Epithelial cell of prostate (primary cell): ENCODE results near the gene SEMA4C.
"Not testable (repeated sequence)": the region's sequence is repeated elsewhere in the genome, so short reads cannot be mapped to it uniquely, and the experiment has no call there.

Experiments
- DNase-seq: peaks from one replicate; pipeline ENCODE4 v3.0.0-alpha.2; 2011; ENCODE audit warnings: low read depth, low spot score
- H3K27ac ChIP-seq: fragments of 450-650 bp; 2 replicates; pipeline ENCODE4 v1.5.1; 2017; ENCODE audit warnings: mild to moderate bottlenecking

SEMA4C gene

DNA sequence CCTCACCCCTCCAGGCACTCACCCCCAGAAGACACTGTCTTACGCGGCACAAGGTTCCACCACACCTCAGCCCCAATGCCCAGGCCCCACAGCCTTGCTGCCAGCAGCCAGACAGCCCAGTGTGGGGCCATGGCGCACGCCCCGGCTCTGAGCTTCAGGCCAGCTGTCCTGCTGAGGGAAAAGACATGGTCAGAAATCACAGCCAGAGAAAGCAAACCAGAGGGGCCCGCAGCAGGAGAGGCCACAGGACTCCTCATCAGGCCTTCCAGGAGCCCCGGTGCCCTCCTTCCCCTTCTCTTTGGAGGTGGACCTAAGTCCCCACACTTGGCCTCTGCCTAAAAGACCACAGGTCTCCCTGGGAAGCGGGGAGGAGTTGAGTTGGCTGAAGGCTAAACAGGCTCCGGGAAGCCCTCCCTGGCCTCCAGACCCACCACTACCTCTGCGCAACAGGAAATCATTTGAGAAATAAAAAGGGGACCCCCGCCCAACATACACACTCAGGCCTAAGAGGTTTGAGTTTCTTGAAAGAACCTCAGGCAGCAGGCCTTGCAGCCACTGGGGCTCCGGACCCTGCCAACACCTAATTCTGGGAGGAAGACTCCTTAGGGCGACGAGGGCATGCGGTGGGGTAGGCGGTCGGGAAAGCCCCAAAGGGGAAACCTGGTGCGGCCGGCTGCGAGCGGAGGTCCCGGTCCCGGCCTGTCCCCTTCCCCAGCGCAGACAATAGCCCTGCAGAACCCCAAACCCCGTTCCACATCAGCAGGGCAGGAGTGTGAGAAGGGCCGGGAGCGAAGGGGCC, 1.9 kb downstream of the SEMA4C start:
- no peak for DNase-seq
- H3K27ac ChIP-seq: peak overlapping the region; percentile 75

DNA sequence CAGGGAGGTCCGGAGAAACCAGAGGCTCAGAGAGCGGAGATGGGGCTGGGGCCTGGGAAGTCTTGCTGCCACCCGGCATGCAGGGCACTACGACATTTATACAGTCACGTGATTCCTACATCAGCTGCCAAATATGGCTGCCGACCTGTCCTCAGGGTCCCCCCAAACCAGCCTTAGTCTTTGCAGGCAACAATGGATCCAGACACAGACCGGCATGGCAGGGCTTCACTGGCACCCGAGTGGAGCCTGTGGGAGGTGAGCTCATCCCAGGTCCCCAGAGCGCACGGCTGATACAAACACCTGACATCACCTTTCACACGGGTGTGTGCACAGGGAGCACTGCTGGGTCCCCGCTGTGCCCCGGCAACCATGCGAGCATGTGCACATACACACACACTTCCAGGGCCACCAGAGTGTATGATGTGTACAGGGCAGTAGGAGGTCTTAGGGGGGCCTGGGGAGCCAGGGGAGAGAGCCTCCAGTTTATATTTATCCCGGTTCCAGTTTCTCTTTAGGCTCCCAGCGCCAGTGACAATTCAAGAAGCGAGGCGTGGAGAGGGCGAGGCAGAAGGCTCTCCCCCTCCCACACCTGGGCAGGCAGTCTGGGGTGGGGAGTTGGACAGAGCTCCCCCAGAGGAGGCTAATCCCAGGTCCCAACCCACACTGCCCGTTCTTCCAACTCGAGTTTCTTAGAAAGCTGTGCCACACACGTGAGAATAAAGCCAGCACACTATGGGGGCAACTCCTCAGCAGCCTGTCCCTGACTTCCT, 2.7 kb downstream of the SEMA4C start:
- H3K27ac ChIP-seq: peak overlapping the region; percentile 75
- DNase-seq: no peak

DNA sequence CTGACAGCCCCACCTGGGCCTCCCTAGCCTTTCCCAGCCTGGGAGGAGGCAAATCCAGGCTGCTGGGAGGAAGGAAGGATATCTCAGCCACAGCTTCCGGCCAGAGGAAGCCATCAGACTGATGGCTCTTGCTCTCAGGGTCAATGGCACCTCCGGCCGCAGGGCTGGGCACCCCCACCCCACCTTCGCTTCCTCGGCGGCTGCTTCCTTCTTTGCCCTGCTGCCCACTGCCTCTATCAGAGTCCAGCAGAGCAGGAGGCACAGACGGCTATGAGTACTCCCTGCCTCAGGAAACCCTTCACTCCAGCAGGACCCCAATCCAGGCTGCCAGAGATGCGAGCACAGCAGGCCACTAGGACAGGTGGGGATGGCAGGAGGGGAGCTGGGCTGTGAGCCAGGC, 3.3 kb downstream of the SEMA4C start:
- H3K27ac ChIP-seq: no peak overlapping the region
- DNase-seq: no peak

DNA sequence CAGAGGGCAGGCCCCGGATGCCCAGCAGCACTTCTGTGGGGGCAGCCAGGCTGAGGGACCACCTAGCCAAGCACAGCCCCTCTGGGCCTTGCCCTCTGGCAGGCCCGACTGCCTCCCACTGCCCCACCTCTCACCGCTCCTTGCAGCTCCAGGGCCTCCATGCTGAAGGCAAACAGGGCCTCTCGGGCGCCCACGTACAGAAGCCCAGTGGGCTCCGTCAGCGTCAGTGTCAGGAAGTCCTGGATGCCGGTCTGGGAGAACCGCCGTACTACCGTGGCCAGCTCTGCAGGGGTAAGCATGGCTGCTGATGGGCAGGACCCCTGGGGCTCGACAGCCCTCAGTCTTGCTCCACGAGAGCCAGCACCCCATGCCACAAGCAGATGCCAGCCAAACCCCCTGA, 3.7 kb downstream of the SEMA4C start:
- H3K27ac ChIP-seq: no peak overlapping the region
- no peak for DNase-seq

DNA sequence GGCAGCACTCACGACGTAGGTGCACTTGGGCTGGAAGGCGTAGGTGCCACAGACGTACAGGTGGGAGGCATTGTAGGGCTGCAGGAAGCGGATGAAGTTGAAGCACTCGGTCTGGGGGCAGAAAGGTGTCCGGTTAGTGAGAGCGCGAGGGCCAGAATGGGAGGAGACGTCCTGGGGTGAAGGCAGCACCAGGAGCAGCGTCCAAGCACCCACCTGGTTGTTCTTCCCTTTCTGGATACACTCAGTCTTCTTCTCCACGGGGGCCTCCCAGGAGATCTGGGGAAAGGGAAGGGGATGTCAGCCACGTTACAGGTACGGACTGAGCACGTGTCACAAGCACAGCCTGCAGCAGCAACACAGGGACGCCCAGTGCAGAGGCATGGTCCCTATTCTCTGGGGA, 4.2 kb downstream of the SEMA4C start:
- H3K27ac ChIP-seq: no peak overlapping the region

DNA sequence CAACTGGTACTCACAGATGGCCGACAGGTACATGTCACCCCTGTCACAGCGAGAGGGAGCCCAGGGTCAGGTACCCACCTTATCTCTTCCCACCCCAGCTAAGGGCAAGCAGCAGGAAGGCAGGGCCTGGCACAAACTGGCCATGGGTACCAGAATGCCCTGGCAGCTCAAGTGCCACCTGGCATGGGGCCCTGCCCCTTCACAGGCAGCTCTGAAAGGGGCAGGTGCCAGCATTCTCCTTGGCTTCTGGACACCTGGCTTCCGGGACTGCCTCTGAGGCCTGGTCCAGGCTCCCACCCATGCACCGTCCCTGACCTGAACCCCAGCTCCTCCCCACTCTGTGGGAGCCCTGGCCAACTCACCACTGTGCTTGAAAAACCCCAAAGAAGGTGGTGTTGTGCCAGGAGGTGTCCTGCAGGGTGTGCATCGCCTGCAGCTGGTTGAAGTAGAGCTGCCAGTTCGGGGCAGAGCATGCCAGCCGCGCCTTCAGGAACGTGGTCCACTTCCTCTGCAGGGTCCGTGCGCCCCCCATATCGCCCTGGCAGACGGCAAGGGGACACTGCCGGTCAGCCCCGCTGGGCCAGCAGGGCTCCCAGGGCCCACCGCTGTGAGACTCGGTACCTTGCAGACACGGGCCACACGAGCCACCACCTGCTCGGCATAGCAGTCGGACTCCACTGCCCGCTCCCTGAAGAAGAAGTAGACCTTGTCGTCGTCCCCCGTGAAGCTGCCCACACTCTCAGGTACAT, 5.4 kb downstream of the SEMA4C start:
- no peak overlapping the region for H3K27ac ChIP-seq
- no peak for DNase-seq

More for the DNA sequence above, 4.2 kb downstream of the SEMA4C start:
- DNase-seq: no peak

DNA sequence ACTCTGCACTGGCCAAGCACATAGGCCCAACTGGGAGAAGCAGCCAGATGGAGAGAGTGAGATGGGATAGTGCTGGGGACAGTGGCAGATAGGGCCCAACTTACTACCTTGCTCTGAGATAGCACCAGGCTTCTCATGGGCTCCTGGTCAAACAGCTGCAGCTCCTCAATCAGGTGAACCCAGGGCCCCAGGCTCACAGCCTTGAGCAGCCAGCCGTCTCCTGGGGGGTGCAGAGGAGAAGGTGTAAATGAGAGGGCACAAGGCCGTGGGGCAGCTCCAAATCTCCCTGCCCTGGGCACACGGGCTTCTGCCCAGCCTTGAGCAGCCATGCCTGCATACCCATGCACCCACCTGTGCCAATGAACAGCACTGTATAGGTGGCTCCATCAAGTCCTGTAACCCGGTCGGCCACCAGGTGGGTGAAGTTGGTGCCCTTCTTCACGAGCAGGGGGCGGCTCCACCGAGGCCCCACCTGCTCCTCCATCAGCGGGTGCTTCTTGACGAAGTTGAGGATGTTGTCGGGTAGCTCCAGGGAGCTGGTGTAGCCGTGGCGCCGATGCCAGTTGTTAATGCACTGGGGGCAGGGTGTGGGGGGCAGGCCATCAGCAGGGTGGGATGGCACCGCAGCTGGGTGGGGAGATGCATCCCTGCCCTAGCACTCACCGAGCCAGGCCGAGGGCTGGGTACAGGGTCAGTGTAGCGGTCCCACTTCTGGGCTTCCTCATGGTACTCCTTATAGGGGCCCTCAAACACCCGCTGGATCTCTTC, 6.1 kb downstream of the SEMA4C start:
- no peak overlapping the region for H3K27ac ChIP-seq
- DNase-seq: no peak

DNA sequence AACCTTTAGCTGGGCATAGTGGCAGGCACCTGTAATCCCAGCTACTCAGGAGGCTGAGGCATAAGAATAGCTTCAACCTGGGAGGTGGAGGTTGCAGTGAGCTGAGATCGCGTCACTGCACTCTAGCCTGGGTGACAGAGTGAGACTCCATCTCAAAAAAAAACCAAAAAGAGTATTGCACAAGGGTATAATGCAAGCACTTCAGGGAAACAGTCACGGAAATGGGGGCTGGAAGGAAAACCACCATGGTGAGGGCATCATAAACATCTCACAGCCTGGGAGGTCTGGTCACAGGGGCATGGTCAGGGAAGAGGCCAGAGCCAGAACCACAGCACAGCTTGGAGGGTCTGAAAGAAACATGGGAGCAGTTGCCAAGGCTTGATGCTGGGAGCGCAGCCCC, 6.8 kb downstream of the SEMA4C start:
- H3K27ac ChIP-seq, DNase-seq: not testable (repeated sequence)

DNA sequence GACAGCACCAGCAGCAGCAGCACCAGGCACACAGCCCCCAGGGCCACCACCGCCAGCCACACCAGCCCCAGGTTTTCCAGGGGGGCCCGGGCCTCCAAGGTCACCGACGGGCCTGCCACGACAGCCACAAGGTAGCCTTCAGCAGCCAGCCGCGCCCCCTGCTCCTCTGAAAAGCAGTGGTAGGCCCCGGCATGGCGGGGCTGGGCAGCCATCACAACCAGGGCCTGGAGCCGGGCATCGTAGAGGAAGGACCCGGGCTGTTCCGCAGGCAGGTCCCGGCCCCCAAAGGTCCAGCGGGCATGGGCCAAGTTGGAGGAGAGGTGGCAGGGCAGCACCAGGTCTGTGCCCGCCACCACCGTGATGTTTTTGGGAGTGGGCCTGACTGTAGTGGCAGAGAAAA, 8.8 kb downstream of the SEMA4C start:
- no peak overlapping the region for H3K27ac ChIP-seq
- DNase-seq: no peak

DNA sequence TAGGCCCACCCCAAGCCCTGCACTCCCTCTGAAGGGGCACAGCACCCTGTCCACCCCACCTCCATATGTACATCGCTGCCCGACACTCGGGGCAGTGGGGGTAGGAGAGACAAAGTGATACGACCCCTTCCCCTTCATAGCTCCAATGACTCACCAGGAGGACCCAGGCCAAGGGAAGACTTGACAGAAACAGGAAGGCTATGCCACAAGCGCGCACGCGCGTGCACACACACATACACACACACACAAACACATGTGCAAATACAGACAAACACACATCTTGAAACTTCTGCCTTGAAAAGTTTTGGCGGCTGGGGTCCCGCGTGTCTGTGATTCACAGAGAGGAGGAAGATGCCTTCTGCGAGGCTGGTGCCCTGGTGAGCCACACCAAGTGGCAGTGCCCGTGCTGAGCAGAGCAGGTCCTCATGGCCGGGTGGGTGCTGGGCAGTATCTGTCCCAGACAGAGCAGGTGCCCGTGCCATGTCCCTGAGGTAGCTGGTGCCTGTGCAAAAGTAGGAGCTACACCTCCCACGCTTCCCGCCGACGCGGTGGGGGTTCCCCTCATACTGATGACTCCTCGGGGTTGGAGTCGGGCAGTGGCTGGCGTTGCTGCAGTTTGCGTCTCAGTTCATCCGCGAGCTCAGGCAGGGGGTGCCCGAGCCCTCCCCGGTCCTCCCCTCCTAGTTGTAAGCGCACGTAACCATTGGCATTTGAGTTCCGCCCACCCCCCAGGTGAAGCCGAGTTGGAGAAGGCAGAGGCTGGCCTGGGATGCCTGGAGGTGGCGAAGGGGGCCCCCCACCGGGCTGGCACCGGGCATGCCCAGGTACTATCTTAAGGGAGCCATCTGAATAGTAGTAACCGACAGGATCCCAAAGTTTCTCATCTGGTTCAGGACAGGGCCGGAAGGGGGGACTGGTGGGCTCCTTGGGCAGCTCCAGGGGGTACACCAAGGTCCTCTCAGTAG, 9.5 kb downstream of the SEMA4C start:
- no peak for DNase-seq
- no peak overlapping the region for H3K27ac ChIP-seq

DNA sequence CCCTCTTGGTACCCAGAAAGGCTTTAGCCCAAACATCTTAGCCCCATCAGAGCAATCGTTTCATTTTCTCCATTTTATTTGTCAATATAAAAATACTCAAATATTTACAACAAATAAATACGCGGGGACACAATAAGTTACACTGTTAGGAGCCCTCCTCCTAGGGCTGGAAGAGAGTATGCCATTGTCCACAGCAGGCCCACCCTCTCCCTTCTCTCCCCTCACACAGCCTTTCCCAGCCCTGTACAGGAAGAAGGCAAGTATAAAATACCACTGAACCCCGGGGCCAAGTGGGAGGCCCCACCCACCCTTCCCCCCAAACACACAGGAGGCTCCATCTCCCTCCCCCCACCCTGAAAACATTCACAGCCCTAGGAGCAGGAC, 10.2 kb downstream of the SEMA4C start:
- H3K27ac ChIP-seq: no peak overlapping the region
- DNase-seq: no peak

DNA sequence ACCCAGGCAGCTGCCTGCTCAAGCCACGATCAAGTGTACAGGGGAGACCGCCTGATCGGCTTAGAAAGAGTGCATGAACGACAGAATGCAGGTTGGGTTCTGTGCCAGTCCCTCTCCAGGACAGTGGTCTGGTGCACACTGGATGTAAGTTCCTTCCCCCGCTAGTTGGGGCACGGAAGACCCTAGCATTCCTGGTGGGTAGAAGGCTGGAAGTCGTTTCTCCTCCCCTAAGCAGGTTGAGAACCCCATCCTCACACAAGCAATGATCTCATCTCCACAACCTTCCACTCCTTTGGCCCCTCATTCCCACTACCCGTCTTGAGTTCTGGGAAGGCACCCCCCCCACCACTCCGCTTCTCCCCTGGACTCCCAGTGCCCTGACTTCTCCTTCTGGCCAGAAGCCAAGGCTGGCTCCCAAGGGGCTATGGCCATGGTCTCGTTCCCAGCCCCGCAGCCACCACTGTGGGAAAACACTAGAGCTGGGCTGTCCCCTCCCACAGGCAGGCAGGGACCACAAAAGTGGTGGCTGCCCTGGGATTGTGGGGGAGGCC, 10.7 kb downstream of the SEMA4C start:
- no peak overlapping the region for H3K27ac ChIP-seq
- no peak for DNase-seq

DNA sequence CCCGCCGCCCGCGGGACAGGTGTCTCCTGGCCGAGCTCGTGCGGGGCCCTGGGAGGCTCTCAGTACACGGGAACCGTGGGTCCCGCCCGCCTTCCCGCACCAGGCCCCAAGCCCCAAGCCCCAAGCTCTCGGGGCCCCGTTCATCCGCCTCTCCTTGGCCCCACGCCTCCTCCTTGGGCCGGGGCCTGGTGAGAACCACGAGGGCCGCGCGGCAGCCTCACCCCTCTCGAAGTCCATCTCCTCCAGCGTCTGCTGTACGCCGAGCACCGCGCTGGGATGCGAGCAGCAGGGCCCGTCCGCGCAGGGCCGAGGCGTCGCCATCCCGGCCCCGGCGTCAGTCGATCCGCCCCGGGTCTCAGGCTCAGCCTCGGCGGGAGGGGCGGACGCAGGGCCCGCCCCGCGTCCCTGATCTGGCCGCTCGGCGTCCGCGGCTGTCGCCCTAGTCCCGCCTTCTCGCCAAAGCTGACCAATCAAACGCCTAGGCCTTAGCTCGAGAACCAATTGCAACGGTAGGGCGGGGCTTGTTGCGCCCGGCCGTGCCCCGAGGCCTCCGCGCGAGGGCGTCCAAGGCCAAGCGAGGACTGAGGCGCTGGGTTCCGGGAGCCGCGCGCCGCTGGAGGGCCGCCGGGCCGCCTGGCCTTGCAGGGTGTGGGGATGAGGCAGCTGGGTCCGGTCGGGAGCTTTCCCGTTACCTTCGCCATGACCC, 12.1 kb downstream of the SEMA4C start, which contains the start of gene ANKRD39:
Gene ANKRD39 (minus strand): TSS at position 350 of the 706 bp plus-strand sequence. CDS start 29 bp downstream, at position 321.
- DNase-seq: peak; percentile 85
- H3K27ac ChIP-seq: no peak within 1 kb of the TSS

DNA sequence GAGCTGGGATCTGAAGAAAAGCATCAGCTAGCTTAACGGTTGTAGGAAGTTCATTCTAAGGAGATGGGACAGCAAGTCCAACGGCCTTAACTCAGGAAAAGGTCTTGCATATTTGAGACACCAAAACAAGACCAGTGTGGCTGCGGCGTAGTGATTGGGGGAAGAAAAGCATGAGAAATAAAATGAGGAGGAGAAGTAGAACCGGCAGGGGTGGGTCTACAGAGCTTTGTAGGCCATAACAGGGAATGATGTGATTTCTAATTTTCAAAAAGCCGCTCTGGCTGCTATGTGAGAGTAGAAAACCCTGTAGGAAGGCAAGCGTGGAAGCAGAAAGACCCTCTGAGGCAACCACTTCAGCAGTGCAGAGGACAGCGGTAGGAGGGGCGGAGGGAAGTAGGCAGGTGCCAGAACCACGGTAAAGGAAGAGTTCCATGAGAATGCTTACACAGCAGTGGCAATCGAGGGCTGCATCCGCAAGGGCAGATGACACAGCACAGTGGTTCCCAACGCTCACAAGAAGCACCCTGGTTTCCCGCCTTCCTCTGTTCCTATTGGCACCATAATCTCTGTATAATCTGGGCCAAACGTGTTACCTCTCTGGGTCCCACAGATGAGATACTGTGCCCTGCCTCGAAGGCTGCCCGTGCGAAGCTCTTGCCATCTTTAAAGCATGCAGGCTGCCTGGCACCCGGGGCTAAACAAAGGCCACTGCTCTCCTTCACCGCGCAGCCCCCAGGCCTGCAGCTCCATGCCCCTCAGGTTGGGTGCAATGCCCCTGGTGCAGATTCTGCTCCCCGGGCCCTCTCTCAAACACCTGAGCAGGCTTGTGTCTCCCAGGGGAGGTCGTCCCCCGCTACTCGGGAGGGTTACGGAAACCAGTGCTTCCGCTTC, 12.9 kb downstream of the SEMA4C start:
- H3K27ac ChIP-seq: no peak overlapping the region
- DNase-seq: no peak

DNA sequence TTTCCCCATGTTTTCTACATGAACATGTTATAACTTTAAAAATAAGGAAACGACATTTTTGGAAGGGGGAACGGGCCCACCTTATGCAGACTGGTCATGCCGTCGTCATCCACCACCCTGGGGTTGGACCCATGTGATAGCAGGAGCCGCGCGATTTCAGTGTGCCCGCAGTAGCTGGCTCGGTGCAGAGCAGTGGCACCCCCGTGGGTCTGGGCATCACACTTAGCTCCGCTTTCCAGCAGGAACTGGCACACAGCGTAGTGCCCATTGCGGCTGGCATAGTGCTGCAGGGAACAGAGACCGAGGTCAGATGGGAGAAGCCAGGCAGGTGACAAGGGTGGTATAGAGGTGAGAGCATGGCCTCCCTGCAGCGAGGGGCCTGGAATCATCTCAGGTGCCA, 16.6 kb downstream of the SEMA4C start:
- H3K27ac ChIP-seq: no peak overlapping the region
- DNase-seq: no peak

DNA sequence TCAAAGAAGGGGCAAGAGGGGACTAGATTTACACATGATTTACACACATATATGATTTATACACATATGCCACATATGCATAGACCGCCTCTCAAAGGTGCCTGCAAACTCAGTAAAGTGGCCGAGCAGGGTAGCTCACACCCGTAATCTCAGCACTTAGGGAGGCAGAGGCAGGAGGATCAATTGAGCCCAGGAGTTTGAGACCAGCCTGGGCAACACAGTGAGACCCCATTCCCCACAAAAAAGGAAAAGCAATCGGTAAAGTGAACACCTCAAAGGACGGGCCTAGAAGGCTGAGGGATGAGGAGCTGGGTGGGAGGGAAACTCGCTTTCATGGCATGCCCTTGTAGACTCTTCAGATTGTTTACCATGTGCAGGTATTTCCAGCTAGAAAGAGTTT, 17.2 kb downstream of the SEMA4C start:
- H3K27ac ChIP-seq: no peak overlapping the region
- no peak for DNase-seq

DNA sequence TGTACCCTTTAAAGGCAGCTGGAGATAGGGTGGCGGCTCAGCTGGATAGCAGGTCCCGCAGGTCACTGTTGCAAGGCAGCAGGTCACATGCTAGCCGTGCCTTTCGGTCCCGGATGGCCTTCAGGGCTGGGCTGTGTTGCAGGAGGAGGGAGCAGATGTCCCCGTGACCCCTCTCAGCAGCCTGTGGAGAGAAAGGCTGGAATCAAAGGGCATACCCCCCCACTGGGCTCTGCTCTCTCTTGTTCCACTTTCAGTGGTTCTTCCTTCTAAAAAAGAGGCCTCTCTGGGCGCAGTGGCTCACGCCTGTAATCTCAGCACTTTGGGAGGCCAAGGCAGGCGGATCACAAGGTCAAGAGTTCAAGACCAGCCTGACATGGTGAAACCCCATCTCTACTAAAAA, 21.6 kb downstream of the SEMA4C start:
- H3K27ac ChIP-seq: no peak overlapping the region
- DNase-seq: no peak
